ENCODE results near the gene CYCS. TPM values are rescaled to one million over a fixed set of nuclear protein-coding genes. Genes with fewer than 3 reads are reported as not detected.

The CYCS gene
- total RNA-seq = 29.6 and 40.2 TPM in 2 replicates

DNA sequence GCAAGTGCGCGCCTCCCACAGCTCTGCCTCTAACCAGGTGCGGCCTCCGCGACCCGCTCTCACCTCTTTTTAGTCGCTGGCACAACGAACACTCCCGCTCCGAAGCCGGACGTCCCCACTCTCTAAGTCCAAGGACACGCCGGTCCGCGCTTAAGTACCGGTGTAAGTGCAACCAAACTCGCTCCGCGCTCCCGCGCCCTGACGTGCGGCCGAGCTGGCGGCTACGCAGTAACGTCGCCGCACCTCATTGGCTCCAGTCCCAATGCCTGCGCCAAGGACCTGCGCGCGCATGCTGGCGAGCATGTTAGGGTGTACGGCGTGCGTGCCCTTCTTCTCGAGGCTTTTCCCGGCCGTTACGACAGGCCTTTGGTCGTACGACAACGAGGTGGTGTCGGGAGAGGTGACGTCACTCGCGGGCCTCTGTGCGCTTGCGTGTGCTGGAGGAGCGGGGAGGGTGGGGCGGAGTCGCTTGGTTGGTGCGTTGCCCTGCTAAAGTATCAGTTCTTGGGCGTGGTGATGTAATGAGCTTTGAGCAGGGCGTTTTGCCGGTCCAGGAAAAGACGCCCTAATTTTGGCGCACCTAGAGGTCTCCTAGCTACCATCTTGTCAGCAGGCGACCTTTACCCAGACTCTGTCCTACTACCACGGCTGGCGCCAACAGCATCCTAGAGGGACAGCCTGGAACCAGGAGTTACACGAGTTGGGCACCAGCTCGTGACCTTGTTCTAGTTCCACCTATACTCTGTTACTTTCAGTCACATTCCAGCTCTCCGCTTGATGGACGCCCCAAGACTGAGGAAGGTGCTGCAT, at the start of gene CYCS:
Gene CYCS (minus strand): TSS at position 124 of the 810 bp plus-strand sequence. CDS start 1,141 bp downstream, outside the sequence.
- peak; percentile 100 for DNase-seq (ENCODE audit: low read depth)
- TF ChIP-seq, protein P1, sequence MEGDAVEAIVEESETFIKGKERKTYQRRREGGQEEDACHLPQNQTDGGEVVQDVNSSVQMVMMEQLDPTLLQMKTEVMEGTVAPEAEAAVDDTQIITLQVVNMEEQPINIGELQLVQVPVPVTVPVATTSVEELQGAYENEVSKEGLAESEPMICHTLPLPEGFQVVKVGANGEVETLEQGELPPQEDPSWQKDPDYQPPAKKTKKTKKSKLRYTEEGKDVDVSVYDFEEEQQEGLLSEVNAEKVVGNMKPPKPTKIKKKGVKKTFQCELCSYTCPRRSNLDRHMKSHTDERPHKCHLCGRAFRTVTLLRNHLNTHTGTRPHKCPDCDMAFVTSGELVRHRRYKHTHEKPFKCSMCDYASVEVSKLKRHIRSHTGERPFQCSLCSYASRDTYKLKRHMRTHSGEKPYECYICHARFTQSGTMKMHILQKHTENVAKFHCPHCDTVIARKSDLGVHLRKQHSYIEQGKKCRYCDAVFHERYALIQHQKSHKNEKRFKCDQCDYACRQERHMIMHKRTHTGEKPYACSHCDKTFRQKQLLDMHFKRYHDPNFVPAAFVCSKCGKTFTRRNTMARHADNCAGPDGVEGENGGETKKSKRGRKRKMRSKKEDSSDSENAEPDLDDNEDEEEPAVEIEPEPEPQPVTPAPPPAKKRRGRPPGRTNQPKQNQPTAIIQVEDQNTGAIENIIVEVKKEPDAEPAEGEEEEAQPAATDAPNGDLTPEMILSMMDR (IDR thresholded peaks at IDR 0.05; ENCODE audit: insufficient read depth, low read depth, low read length) = no peak
- H3K4me3 ChIP-seq (ENCODE audit: low read depth, low read length) = peak within 1 kb of the TSS; percentile 94

DNA sequence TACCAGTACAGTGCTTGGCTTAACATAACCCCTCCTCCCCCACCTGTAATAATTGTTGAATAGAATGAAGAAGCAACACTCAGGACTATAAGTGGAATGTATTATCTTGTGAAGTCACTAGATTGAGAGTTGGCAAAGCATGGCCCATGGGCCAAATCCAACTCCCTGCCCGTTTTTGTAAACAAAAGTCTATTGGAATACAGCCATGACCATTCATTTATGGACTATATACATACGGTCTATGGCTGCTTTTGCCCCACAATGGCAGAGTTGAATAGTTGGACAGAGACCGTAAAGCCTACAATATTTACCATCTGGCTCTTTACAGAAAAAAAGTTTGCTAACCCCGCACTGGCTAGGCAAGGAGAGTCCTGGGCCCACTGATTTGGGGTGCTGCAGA, 48.1 kb upstream of the CYCS start:
- no peak overlapping the region for H3K4me3 ChIP-seq (ENCODE audit: low read depth, low read length)
- TF ChIP-seq, protein P1 (IDR thresholded peaks at IDR 0.05; ENCODE audit: insufficient read depth, low read depth, low read length) = no peak
- DNase-seq (ENCODE audit: low read depth) = no peak

DNA sequence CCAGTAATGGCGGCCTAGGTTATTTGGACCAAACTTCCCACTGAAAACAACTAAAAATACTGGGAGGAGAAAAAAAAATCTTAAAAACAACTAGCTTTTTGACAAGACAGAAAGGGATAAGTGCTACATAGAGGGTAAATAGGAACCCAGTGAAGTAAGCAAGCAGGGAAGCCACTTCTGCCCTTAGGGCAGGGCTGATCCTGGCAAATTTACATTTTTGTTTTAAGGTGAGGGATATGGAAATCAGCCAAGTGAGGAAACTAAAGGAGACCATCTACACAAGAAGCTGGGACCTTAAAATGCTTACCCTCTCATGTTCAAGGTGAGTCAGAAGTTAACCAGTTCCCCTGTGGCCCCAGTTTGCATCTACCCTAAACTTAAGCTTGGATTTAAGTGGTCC, 46.5 kb upstream of the CYCS start:
- no peak for DNase-seq (ENCODE audit: low read depth)
- TF ChIP-seq, protein P1 (IDR thresholded peaks at IDR 0.05; ENCODE audit: insufficient read depth, low read depth, low read length) = no peak
- H3K4me3 ChIP-seq (ENCODE audit: low read depth, low read length) = no peak overlapping the region

DNA sequence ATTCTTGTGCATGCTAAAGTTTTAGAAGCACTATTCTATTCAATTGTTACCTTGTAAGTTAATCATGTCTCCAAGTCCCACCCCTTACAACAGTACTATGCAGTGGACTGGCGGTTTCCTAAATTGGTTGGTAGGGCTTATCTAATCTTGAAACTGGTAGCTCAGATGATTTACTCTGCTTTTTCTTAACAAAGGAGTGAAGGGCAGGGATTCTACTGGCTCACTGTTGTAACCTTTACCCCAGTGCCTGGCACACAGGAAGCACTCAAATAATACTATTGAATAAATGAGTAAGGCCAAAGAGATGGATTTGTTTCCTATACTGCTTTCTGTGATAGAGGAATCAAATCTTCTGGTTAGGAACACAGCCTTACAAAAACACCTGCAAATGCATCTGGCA, 46.0 kb upstream of the CYCS start:
- TF ChIP-seq, protein P1 (IDR thresholded peaks at IDR 0.05; ENCODE audit: insufficient read depth, low read depth, low read length) = no peak
- DNase-seq (ENCODE audit: low read depth) = no peak
- H3K4me3 ChIP-seq (ENCODE audit: low read depth, low read length) = no peak overlapping the region

DNA sequence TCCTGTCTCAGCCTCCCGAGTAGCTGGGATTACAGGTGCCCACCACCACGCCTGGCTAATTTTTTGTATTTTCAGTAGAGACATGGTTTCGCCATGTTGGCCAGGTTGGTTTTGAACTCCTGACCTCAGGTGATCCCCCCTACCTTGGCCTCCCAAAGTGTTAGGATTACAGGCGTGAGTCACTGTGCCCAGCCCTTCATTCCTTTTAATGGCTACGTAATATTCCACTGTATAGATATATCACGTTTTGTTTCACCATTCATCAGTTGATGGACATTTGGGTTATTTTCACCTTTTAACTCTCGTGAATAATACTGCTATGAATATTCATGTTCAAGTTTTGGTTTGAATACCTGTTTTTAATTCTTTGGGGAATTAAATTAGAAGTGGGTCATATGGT, 44.6 kb upstream of the CYCS start:
- no peak overlapping the region for H3K4me3 ChIP-seq (ENCODE audit: low read depth, low read length)
- DNase-seq (ENCODE audit: low read depth) = no peak
- TF ChIP-seq, protein P1 (IDR thresholded peaks at IDR 0.05; ENCODE audit: insufficient read depth, low read depth, low read length) = no peak

DNA sequence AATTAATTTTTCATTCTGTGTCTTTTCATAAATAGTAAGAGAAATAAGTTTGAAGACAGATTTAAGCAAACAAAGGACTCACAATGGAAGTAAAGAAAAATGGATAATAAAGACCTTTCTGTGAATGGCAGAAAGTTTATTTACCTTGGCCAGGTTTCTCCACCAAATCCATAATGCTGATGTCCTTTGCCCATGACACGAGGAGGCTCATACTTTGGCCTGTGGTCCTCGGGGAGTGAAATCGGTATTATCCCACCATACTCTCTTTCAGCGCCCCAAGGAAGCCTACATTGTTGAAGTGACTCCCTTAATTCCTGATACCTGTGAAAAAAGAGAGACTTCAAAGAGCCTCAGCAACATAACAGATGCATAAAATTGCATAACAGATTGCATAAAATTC, 43.1 kb upstream of the CYCS start:
- no peak overlapping the region for H3K4me3 ChIP-seq (ENCODE audit: low read depth, low read length)
- DNase-seq (ENCODE audit: low read depth) = no peak
- TF ChIP-seq, protein P1 (IDR thresholded peaks at IDR 0.05; ENCODE audit: insufficient read depth, low read depth, low read length) = no peak
